GM12878 (cell line): ENCODE results near the gene CASP10. TPM values are rescaled to one million over a fixed set of nuclear protein-coding genes. Genes with fewer than 3 reads are reported as not detected.

Experiments used
- ASH2L ChIP-seq: fragments of 300-600, 200-600 bp; sonication (generic); IDR thresholded peaks from 2 replicates; pipeline ENCODE4 v1.6.1; 2017; ENCODE audit warnings: low read depth, mild to moderate bottlenecking, borderline replicate concordance
- GABPA ChIP-seq: IDR thresholded peaks from 2 replicates; pipeline ENCODE4 v1.6.1; 2014; ENCODE audit warnings: antibody characterized with exemption, low read depth, mild to moderate bottlenecking, inconsistent platforms
- IRF4 ChIP-seq: IDR thresholded peaks from 2 replicates; pipeline ENCODE4 v1.6.1; 2011; ENCODE audit warnings: low read depth, low read length
- KDM1A ChIP-seq: fragments of 200-600 bp; sonication (generic); IDR thresholded peaks from 2 replicates; pipeline ENCODE4 v1.6.1; 2016; ENCODE audit warnings: borderline replicate concordance
- NKRF ChIP-seq: fragments of 450-650 bp; conservative IDR thresholded peaks from 2 replicates; pipeline ENCODE4 v1.6.1; 2017; ENCODE audit warnings: mild to moderate bottlenecking, moderate library complexity
- NR2C1 ChIP-seq: fragments of 450-650 bp; IDR thresholded peaks from 2 replicates; pipeline ENCODE4 v1.6.1; 2017; ENCODE audit warnings: antibody characterized with exemption, mild to moderate bottlenecking, moderate library complexity
- PML ChIP-seq: IDR thresholded peaks from 2 replicates; pipeline ENCODE4 v1.6.1; 2012; ENCODE audit warnings: low read length, inconsistent platforms
- RAD21 ChIP-seq: IDR thresholded peaks from 2 replicates; pipeline ENCODE4 v1.6.1; 2011; ENCODE audit warnings: mild to moderate bottlenecking, low read depth, low read length, moderate library complexity; ENCODE audit not compliant: insufficient read depth
- RELA ChIP-seq: fragments of 450-650 bp; IDR thresholded peaks from 2 replicates; pipeline ENCODE4 v1.8.0; 2014; ENCODE audit warnings: borderline replicate concordance; ENCODE audit not compliant: partially characterized antibody
- SREBF1 ChIP-seq: IDR thresholded peaks from 2 replicates; pipeline ENCODE4 v1.6.1; 2012; ENCODE audit warnings: mild to moderate bottlenecking, low read length
- SREBF2 ChIP-seq: IDR thresholded peaks from 2 replicates; pipeline ENCODE4 v1.6.1; 2012; ENCODE audit warnings: mild to moderate bottlenecking, low read length
- SUZ12 ChIP-seq: fragments of 200-600 bp; sonication (generic); IDR thresholded peaks from one replicate; pipeline ENCODE4 v1.6.1; 2018; ENCODE audit warnings: antibody characterized with exemption, mild to moderate bottlenecking; ENCODE audit not compliant: unreplicated experiment
- TBL1XR1 ChIP-seq: IDR thresholded peaks from 2 replicates; pipeline ENCODE4 v1.6.1; 2012; ENCODE audit warnings: low read depth, low read length, improper control_type of control experiment
- TCF7 ChIP-seq: IDR thresholded peaks from 2 replicates; pipeline ENCODE4 v1.6.1; 2014; ENCODE audit warnings: antibody characterized with exemption, borderline replicate concordance
- USF1 ChIP-seq: IDR thresholded peaks from 2 replicates; pipeline ENCODE4 v1.6.1; 2011; ENCODE audit warnings: borderline replicate concordance, low read depth, mild to moderate bottlenecking, moderate library complexity, mixed read lengths, low read length; ENCODE audit not compliant: insufficient read depth; ENCODE audit errors: extremely low read length
- YBX1 ChIP-seq: fragments of 450-650 bp; IDR thresholded peaks from 2 replicates; pipeline ENCODE4 v1.6.1; 2016; ENCODE audit warnings: antibody characterized with exemption
- YY1 ChIP-seq: IDR thresholded peaks from 2 replicates; pipeline ENCODE4 v1.6.1; 2011; ENCODE audit warnings: low read depth, mild to moderate bottlenecking, low read length
- ZBTB40 ChIP-seq: fragments of 450-650 bp; IDR thresholded peaks from 2 replicates; pipeline ENCODE4 v1.6.1; 2016; ENCODE audit warnings: mild to moderate bottlenecking, moderate library complexity, borderline replicate concordance
- ZNF274 ChIP-seq: IDR thresholded peaks from one replicate; pipeline ENCODE4 v1.8.0; 2011; ENCODE audit not compliant: insufficient read length, insufficient read depth
- ZNF687 ChIP-seq: fragments of 450-650 bp; IDR thresholded peaks from 2 replicates; pipeline ENCODE4 v1.6.1; 2017; ENCODE audit warnings: mild to moderate bottlenecking, moderate library complexity
- polyA plus RNA-seq, 11 experiments: library from polyadenylated mRNA; depleted of rRNA in 4 of 11; unstranded in 6 of 11; stranded (reverse) in 5 of 11; fragments of >200 nt; fragmentation: Nextera tagmentation in 4 of 11; fragmentation: Illumina TruSeq in 1 of 11; extraction: Ambion mirVana in 4 of 11; extraction: Trizol in 1 of 11; gene quantifications; 1 replicate in 1 of 11; 2 replicates in 10 of 11; pipeline versions ENCODE4 v1.2.1 to v1.2.3, GENCODE V29; 2011 to 2016; ENCODE audit warnings: inconsistent platforms in 2 of 11, missing spikeins in 2 of 11, low read depth in 1 of 11
- total RNA-seq, 4 experiments: library from RNA; depleted of rRNA in 3 of 4; stranded (reverse); fragments of >200 nt in 3 of 4; fragmentation: Illumina TruSeq in 1 of 4; extraction: Trizol in 1 of 4; gene quantifications; 2 replicates each; pipeline versions ENCODE4 v1.2.1 to v1.2.3, GENCODE V29; 2013 to 2021

CASP10 gene
- total and polyA plus RNA-seq, 10 of the 15 experiments (the other 5 are each of a cell fraction or from before 2014, with no cell fraction given): 7.2 to 14.1 (median 10.8) TPM

GRCh38 chr2:201233192-201233811, 50.4 kb downstream of the CASP10 start (continued):
- TF ChIP-seq NKRF (peak; percentile 84), PML (peak; percentile 83; the same call in 1 of the 2 replicates), YBX1 (no peak), RELA (peak; percentile 9), ZNF687 (peak; percentile 48; the same call in 1 of the 2 replicates), ASH2L (no peak), SREBF2 (no peak), USF1 (peak; percentile 64), TCF7 (no peak), IRF4 (peak; percentile 27; the same call in 1 of the 2 replicates), SUZ12 (no peak), SREBF1 (no peak), RAD21 (no peak), KDM1A (no peak), ZBTB40 (no peak), ZNF274 (no peak), YY1 (peak; percentile 62; the same call in 1 of the 2 replicates), TBL1XR1 (no peak), GABPA (no peak), NR2C1 (no peak)
